Measurements from ENCODE around the gene GRIK5. TPM values are rescaled to one million over a fixed set of nuclear protein-coding genes. Genes with fewer than 3 reads are reported as not detected.
"Not testable (repeated sequence)": the region's sequence is repeated elsewhere in the genome, so short reads cannot be mapped to it uniquely, and the experiment has no call there.

GRIK5 gene
- total and polyA plus RNA-seq, 4 donors: 0.26 to 1.6 (median 0.55) TPM

DNA sequence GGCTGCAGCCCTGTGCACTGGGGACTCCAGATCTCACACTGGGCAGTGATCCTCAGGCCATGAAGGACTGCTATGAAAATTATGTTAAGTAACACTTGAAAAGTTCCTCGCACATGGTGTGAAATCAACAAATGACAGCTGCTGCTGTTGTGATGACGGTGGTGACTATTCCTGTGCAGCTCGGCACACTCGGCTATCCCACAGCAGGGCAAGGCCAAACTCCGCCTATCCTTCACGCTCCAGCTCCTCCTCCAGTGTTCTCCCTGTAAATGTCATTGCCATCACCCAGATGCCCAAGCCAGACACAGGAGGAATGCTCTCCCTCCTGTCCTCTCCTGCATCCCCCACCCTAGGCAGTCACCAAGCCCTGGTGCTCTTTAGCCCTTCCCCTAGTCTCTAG, 31.3 kb downstream of the GRIK5 start:
- H3K4me1 ChIP-seq (ENCODE audit: control insufficient read depth in 5 of 5, insufficient read depth in 5 of 5, low read length in 5 of 5): peaks cover 0 to 3% (median 0%) of the 10 kb centered on the region in 5 donors
- no peak overlapping the region for H3K9ac ChIP-seq (ENCODE audit: insufficient read depth in 1 of 2, low read length in 2 of 2)
- H3K27me3 ChIP-seq (ENCODE audit: control insufficient read depth in 3 of 3, insufficient read depth in 3 of 3, low read length in 2 of 3): no peaks in the 10 kb centered on the region
- TF ChIP-seq, protein P1, sequence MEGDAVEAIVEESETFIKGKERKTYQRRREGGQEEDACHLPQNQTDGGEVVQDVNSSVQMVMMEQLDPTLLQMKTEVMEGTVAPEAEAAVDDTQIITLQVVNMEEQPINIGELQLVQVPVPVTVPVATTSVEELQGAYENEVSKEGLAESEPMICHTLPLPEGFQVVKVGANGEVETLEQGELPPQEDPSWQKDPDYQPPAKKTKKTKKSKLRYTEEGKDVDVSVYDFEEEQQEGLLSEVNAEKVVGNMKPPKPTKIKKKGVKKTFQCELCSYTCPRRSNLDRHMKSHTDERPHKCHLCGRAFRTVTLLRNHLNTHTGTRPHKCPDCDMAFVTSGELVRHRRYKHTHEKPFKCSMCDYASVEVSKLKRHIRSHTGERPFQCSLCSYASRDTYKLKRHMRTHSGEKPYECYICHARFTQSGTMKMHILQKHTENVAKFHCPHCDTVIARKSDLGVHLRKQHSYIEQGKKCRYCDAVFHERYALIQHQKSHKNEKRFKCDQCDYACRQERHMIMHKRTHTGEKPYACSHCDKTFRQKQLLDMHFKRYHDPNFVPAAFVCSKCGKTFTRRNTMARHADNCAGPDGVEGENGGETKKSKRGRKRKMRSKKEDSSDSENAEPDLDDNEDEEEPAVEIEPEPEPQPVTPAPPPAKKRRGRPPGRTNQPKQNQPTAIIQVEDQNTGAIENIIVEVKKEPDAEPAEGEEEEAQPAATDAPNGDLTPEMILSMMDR (IDR thresholded peaks at IDR 0.05; ENCODE audit: control extremely low read depth, extremely low read depth): no peak
- no peak for ATAC-seq (ENCODE audit: insufficient read depth, low FRiP score)
- 69 to 95% methylated on average over 6 of the region's 6 CpGs for WGBS, 2 donors
- peaks cover 0 to 2% (median 0%) of the 10 kb centered on the region in 4 donors for H3K9me3 ChIP-seq (ENCODE audit: control insufficient read depth in 4 of 4, insufficient read depth in 3 of 4, low read length in 3 of 4)
- peak overlapping the region in 1 of 2 donors; percentile 18 for H3K27ac ChIP-seq (ENCODE audit: low read depth in 1 of 2, low read length in 1 of 2)
- H3K4me3 ChIP-seq: no peak overlapping the region
- no peak for DNase-seq
- no peaks in the 10 kb centered on the region for H3K36me3 ChIP-seq (ENCODE audit: control insufficient read depth in 4 of 4, insufficient read depth in 4 of 4, low read length in 4 of 4)

DNA sequence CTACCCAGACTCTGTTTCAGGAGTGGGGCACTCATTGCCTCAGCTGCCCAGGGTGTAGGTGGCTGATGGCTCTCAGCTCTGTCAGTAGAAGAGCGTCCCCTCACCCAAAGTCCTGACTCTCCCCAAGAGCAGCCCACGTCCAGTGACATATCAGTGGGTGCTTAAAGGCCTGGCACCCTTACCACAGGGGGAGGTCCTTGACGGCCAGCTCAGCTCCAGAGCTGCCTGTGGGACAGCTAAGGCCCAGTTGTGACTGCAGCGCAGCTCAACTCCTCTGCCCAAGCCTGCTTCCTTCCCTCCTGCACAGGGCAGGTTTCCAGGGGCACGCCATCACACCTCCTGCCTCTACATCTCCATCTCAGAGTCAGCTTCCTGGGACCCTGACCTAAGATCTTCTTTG, 32.4 kb downstream of the GRIK5 start:
- Histone ChIP-seq H3K27me3 (ENCODE audit: control insufficient read depth in 3 of 3, insufficient read depth in 3 of 3, low read length in 2 of 3) (no peaks in the 10 kb centered on the region), H3K36me3 (ENCODE audit: control insufficient read depth in 4 of 4, insufficient read depth in 4 of 4, low read length in 4 of 4) (no peaks in the 10 kb centered on the region), H3K27ac (ENCODE audit: low read depth in 1 of 2, low read length in 1 of 2) (no peak overlapping the region), H3K4me1 (ENCODE audit: control insufficient read depth in 5 of 5, insufficient read depth in 5 of 5, low read length in 5 of 5) (peaks cover 0 to 3% (median 0%) of the 10 kb centered on the region in 5 donors), H3K9me3 (ENCODE audit: control insufficient read depth in 4 of 4, insufficient read depth in 3 of 4, low read length in 3 of 4) (peaks cover 0 to 2% (median 0%) of the 10 kb centered on the region in 4 donors), H3K9ac (ENCODE audit: insufficient read depth in 1 of 2, low read length in 2 of 2) (no peak overlapping the region), H3K4me3 (no peak overlapping the region)
- ATAC-seq (ENCODE audit: insufficient read depth, low FRiP score) (no peak), DNase-seq (no peak)
- TF ChIP-seq, protein P1 (IDR thresholded peaks at IDR 0.05; ENCODE audit: control extremely low read depth, extremely low read depth): no peak
- whole genome bisulfite sequencing, 2 donors: 84 to 93% methylated on average over 5 of the region's 5 CpGs

DNA sequence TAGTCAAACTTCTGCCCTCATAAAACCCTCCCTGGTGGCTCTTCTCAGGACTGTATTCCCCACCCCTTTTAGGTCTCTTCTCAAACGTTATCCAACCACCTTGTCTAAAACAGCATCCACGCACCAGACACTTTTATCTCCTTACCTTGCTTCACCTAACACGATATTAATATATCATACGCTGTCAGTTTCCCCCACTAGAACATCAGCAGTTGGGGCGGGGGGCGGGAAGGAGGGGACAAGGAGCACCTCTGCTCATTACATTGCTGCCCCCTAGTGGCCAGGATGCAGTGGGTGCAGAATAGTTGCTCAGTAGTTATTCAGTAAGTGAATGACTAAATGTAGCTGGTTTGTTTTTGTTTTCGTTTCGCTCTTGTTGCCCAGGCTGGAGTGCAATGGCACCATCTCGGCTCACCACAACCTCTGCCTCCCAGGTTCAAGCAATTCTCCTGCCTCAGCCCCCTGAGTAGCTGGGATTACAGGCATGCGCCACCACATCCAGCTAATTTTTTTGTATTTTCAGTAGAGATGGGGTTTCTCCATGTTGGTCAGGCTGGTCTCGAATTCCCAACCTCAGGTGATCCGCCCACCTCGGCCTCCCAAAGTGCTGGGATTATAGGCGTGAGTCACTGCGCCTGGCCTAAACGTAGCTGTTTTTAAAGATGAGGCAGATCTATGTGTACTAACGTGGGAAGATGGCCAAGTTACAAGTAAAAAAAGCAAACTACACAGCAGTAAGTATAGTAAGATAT, 35.2 kb downstream of the GRIK5 start:
- H3K4me1 ChIP-seq (ENCODE audit: control insufficient read depth in 5 of 5, insufficient read depth in 5 of 5, low read length in 5 of 5); H3K4me3 ChIP-seq; H3K9ac ChIP-seq (ENCODE audit: insufficient read depth in 1 of 2, low read length in 2 of 2); H3K36me3 ChIP-seq (ENCODE audit: control insufficient read depth in 4 of 4, insufficient read depth in 4 of 4, low read length in 4 of 4); H3K9me3 ChIP-seq (ENCODE audit: control insufficient read depth in 4 of 4, insufficient read depth in 3 of 4, low read length in 3 of 4); H3K27me3 ChIP-seq (ENCODE audit: control insufficient read depth in 3 of 3, insufficient read depth in 3 of 3, low read length in 2 of 3); H3K27ac ChIP-seq (ENCODE audit: low read depth in 1 of 2, low read length in 1 of 2): not testable (repeated sequence)
- TF ChIP-seq, protein P1 (IDR thresholded peaks at IDR 0.05; ENCODE audit: control extremely low read depth, extremely low read depth): peak; percentile 54
- 40 to 54% methylated on average over 17 of the region's 17 CpGs for WGBS, 2 donors
- peak; percentile 53 to 73 (median 68) for DNase-seq
- peak; percentile 75 for ATAC-seq (ENCODE audit: insufficient read depth, low FRiP score)

Data from lung (tissue), 12 donors.